Cardiac muscle cell (in vitro differentiated cells and primary cell): ENCODE measurements around the gene CHCHD6. TPM values are rescaled to one million over a fixed set of nuclear protein-coding genes. Genes with fewer than 3 reads are reported as not detected.
A peak's percentile ranks its signal among the peaks of the same experiment; 100 is the strongest.

Experiments used
- DNase-seq, 2 donors: peaks; one replicate each; pipeline versions ENCODE4 v3.0.0 to v3.0.0-alpha.2; 2010 to 2017; ENCODE audit warnings: low read depth in 1 of 2, low spot score in 1 of 2
- H3K27ac ChIP-seq: fragments of 200-600 bp; sonication (generic); 2 replicates; pipeline ENCODE4 v1.5.1; 2016
- H3K27me3 ChIP-seq: fragments of 200-600 bp; sonication (generic); 2 replicates; pipeline ENCODE4 v1.6.0; 2016; ENCODE audit warnings: control low read depth
- H3K36me3 ChIP-seq: fragments of 200-600 bp; sonication (generic); 2 replicates; pipeline ENCODE4 v1.5.1; 2016; ENCODE audit warnings: control low read depth
- H3K4me1 ChIP-seq: fragments of 200-600 bp; sonication (generic); 2 replicates; pipeline ENCODE4 v1.8.1; 2017; ENCODE audit warnings: low read depth, mild to moderate bottlenecking, mixed run types
- H3K4me3 ChIP-seq: fragments of 200-600 bp; sonication (generic); 2 replicates; pipeline ENCODE4 v1.5.1; 2016; ENCODE audit warnings: mild to moderate bottlenecking
- H3K9me3 ChIP-seq: fragments of 200-600 bp; sonication (generic); 2 replicates; pipeline ENCODE4 v1.5.1; 2017; ENCODE audit warnings: low read depth, mild to moderate bottlenecking, control low read depth
- polyA plus RNA-seq: library from polyadenylated mRNA; unstranded; fragments of >200 nt; fragmentation: Nextera tagmentation; extraction: Ambion mirVana; gene quantifications from 2 replicates; pipeline ENCODE4 v1.2.1, GENCODE V29; 2016
- total RNA-seq: library from RNA; depleted of rRNA; stranded (reverse); fragments of >200 nt; gene quantifications from 2 replicates; pipeline ENCODE4 v1.2.3, GENCODE V29; 2016
- TF ChIP-seq, protein P1 (sequence below): IDR thresholded peaks from 2 replicates; pipeline ENCODE4 v1.5.1; 2012; ENCODE audit warnings: low read depth, mild to moderate bottlenecking, low read length

CHCHD6 gene
- total and polyA plus RNA-seq, 2 experiments from 2014 or later, result 76.0 to 102 TPM

DNA sequence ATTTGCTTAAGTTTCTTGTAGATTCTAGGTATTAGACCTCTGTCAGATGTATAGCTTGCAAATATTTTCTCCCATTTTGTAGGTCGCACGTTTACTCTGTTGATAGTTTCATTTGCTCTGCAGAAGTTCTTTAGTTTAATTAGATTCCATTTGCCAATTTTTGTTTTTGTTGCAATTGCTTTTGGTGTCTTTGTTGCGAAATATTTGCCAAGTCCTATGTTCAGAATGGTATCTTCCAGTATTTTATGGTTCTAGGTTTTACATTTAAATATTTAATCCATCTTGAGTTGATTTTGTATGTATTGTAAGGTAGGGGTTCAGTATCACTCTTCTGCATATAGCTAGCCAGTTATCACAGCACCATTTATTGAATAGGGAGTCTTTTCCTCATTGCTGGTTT lies 64.9 kb downstream of the CHCHD6 start:
- no peak overlapping the region for H3K4me3 ChIP-seq
- no peaks in the 10 kb centered on the region for H3K36me3 ChIP-seq
- no peaks in the 10 kb centered on the region for H3K9me3 ChIP-seq
- DNase-seq, result no peak
- no peaks in the 10 kb centered on the region for H3K4me1 ChIP-seq
- no peak overlapping the region for H3K27ac ChIP-seq
- TF ChIP-seq, protein P1, sequence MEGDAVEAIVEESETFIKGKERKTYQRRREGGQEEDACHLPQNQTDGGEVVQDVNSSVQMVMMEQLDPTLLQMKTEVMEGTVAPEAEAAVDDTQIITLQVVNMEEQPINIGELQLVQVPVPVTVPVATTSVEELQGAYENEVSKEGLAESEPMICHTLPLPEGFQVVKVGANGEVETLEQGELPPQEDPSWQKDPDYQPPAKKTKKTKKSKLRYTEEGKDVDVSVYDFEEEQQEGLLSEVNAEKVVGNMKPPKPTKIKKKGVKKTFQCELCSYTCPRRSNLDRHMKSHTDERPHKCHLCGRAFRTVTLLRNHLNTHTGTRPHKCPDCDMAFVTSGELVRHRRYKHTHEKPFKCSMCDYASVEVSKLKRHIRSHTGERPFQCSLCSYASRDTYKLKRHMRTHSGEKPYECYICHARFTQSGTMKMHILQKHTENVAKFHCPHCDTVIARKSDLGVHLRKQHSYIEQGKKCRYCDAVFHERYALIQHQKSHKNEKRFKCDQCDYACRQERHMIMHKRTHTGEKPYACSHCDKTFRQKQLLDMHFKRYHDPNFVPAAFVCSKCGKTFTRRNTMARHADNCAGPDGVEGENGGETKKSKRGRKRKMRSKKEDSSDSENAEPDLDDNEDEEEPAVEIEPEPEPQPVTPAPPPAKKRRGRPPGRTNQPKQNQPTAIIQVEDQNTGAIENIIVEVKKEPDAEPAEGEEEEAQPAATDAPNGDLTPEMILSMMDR, result no peak
- no peaks in the 10 kb centered on the region for H3K27me3 ChIP-seq

DNA sequence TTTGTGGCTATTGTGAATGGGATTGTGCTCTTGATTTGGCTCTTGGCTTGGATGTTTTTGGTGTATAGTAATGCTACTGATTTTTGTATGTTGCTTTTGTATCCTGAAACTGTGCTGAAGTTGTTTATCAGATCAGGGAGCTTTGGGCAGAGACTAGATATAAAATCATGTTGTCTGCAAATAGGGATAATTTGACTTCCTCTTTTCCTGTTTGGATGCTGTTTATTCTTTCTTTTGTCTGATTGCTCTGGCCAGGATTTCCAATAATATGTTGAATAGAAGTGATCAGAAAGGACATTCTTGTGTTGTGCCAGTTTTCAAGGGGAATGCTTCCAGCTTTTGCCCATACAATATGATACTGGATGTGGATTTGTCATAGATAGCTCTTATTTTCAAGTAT lies 66.1 kb downstream of the CHCHD6 start:
- Histone ChIP-seq H3K4me3 (no peak overlapping the region), H3K4me1 (no peaks in the 10 kb centered on the region), H3K27ac (no peak overlapping the region), H3K27me3 (no peaks in the 10 kb centered on the region), H3K9me3 (no peaks in the 10 kb centered on the region), H3K36me3 (no peaks in the 10 kb centered on the region)
- DNase-seq, result no peak
- TF ChIP-seq, protein P1, result no peak

DNA sequence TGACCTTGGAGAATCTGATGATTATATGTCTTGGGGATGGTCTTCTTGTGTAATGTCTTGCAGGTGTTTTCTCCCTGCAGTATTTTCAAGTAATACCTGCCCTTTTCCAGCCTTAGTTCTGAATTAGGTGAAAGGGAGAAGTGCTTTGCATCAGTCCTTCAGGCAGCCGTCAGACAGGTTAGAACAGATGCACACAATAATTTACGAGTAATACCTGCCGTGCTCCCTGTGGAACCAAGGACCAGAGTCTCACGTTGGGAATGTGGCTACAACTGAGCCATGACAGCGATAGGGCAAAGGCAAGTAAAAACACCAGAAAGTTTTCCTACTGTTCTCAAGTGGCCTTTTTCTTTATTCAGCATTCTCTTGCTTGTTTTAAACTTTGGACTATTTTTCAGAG lies 69.1 kb downstream of the CHCHD6 start:
- Histone ChIP-seq H3K4me1 (peaks cover 8% of the 10 kb centered on the region), H3K27me3 (no peaks in the 10 kb centered on the region), H3K36me3 (no peaks in the 10 kb centered on the region), H3K27ac (no peak overlapping the region), H3K4me3 (no peak overlapping the region), H3K9me3 (no peaks in the 10 kb centered on the region)
- TF ChIP-seq, protein P1, result no peak
- no peak for DNase-seq

DNA sequence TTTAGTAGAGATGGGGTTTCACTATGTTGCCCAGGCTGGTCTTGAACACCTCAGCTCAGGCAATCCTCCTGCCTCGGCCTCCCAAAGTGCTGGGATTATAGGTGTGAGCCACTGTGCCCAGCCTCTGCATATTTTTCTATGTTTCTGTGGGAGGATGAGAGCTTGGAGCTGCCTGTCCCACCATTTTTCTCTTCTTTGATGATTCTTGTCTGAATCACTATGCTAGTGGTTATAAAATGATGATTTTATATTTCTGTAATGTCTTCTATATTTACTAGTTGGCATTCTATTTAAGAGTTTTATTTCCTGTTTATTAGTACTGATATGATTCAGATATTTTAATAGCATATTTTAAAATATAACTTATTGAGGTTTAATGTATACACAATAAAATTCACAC lies 69.7 kb downstream of the CHCHD6 start:
- no peak overlapping the region for H3K4me3 ChIP-seq
- no peaks in the 10 kb centered on the region for H3K36me3 ChIP-seq
- peaks cover 8% of the 10 kb centered on the region for H3K4me1 ChIP-seq
- no peaks in the 10 kb centered on the region for H3K27me3 ChIP-seq
- DNase-seq, result no peak
- H3K27ac ChIP-seq, result no peak overlapping the region
- TF ChIP-seq, protein P1, result no peak
- no peaks in the 10 kb centered on the region for H3K9me3 ChIP-seq

DNA sequence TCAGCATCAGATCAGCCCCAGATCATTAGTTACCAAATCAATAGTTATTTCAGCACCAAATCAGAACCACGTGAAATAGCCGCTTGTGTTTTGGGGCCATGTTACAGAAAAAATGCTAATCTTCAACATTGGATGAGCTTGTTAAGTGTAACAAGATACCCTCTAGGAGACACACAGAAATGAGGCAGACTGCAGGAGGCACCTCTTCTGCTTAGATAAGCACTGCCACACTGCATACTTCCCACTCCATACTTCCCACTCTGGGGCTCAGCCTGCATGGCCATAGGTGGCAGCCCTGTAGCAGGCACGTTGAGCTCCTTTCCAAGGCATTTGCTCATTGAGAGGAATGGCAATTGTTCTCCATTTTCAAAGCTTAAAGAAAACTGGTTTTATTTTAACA lies 73.3 kb downstream of the CHCHD6 start:
- H3K4me1 ChIP-seq, result peaks cover 8% of the 10 kb centered on the region
- peak in 1 of 2 donors; percentile 32 for DNase-seq
- no peaks in the 10 kb centered on the region for H3K9me3 ChIP-seq
- H3K4me3 ChIP-seq, result no peak overlapping the region
- no peaks in the 10 kb centered on the region for H3K36me3 ChIP-seq
- TF ChIP-seq, protein P1, result no peak
- H3K27ac ChIP-seq, result no peak overlapping the region
- no peaks in the 10 kb centered on the region for H3K27me3 ChIP-seq

DNA sequence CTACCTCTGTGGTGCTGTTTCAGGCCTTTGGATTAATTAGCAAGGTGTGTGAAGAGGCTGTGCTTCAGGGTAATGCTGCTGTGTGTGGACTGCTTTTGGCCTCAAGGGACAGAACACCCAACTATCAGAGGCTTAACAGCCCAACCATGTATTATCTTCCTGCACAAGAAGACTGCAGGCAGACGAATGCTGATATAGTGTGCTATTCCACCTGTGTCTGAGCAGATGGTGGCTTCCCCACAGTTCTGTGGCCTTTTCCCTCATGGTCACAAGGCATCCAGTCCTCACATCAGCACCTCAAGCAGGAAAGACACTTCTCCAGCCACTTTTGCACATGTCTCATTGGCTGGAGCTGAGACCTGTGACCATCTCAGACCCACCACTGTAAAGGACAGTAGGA lies 76.6 kb downstream of the CHCHD6 start:
- TF ChIP-seq, protein P1, result no peak
- Histone ChIP-seq H3K27ac (no peak overlapping the region), H3K9me3 (no peaks in the 10 kb centered on the region), H3K4me3 (no peak overlapping the region), H3K4me1 (peaks cover 10% of the 10 kb centered on the region), H3K27me3 (no peaks in the 10 kb centered on the region), H3K36me3 (no peaks in the 10 kb centered on the region)
- DNase-seq, result no peak
